Measurements from ENCODE around the gene TRERF1. TPM values are rescaled to one million over a fixed set of nuclear protein-coding genes. Genes with fewer than 3 reads are reported as not detected.

The TRERF1 gene
- total and polyA plus RNA-seq, 2 of the 8 experiments (the other 6 are each of a cell fraction or from before 2014, with no cell fraction given): 10.8 to 21.5 TPM

DNA sequence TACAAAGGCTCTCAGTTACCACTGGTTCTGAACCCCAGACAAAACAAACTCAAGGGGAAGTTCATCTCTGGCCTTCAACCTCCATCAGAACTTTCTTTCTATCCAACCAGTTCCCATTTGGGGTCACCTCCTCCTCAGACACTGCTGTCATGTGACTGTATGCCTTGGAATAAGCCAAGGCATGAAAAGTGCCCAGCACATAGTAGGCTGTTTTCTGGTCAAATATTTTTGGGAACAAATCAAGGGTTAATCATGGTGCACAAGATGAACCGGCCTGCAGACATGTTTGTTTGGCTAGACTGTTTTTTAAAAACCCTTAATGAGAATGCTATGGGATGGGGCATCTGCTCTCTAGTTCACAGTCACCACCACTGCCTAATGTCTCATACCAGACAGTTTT lies 185.2 kb downstream of the TRERF1 start (continued):
- TF ChIP-seq CHD7 (IDR thresholded peaks at IDR 0.05; ENCODE audit: insufficient replicate concordance, low read length) (no peak), RNF2 (IDR thresholded peaks at IDR 0.05; ENCODE audit: borderline replicate concordance, low read depth, low read length, missing control alignments, poor library complexity, severe bottlenecking) (no peak), PHF8 (conservative IDR thresholded peaks at IDR 0.05; ENCODE audit: low read depth, low read length) (no peak), SAP30 (IDR thresholded peaks at IDR 0.05; ENCODE audit: insufficient read depth, insufficient replicate concordance, low read length) (no peak), SIX5 (IDR thresholded peaks at IDR 0.05; ENCODE audit: low read depth, low read length) (no peak), EGR1 (IDR thresholded peaks at IDR 0.05; ENCODE audit: borderline replicate concordance, low read depth, low read length) (no peak)

Data from H1 (cell line).